HepG2 (cell line): ENCODE measurements around the gene FUOM. TPM values are rescaled to one million over a fixed set of nuclear protein-coding genes. Genes with fewer than 3 reads are reported as not detected.

Experiments
- ADNP ChIP-seq: sonication (generic); formaldehyde crosslinking; IDR thresholded peaks from 2 replicates; pipeline ENCODE4 v1.4.0; 2020; ENCODE audit warnings: missing genetic modification reagents
- CBX1 ChIP-seq: IDR thresholded peaks from one replicate; pipeline ENCODE4 v1.6.1; 2016; ENCODE audit warnings: antibody characterized with exemption, low read depth
- ELF1 ChIP-seq: sonication (generic); formaldehyde crosslinking; IDR thresholded peaks from 2 replicates; pipeline ENCODE4 v1.4.0; 2020; ENCODE audit warnings: missing genetic modification reagents
- FOXK2 ChIP-seq: fragments of 450-650 bp; IDR thresholded peaks from 2 replicates; pipeline ENCODE4 v1.6.1; 2016
- HMGXB3 ChIP-seq: sonication (generic); formaldehyde crosslinking; IDR thresholded peaks from 2 replicates; pipeline ENCODE4 v1.4.0; 2020; ENCODE audit warnings: missing genetic modification reagents, borderline replicate concordance
- MAFK ChIP-seq, 2 experiments: IDR thresholded peaks in 1 of 2; conservative IDR thresholded peaks in 1 of 2; 2 replicates each; pipeline ENCODE4 v1.6.1; 2011; ENCODE audit warnings: improper control_type of control experiment in 2 of 2, low read length in 2 of 2
- NFIB ChIP-seq: sonication (generic); formaldehyde crosslinking; IDR thresholded peaks from 2 replicates; pipeline ENCODE4 v1.9.0; 2021; ENCODE audit warnings: missing genetic modification reagents, mild to moderate bottlenecking, borderline replicate concordance
- RORA ChIP-seq: sonication (generic); formaldehyde crosslinking; IDR thresholded peaks from 2 replicates; pipeline ENCODE4 v1.5.0; 2020; ENCODE audit warnings: mild to moderate bottlenecking, missing genetic modification reagents, moderate library complexity
- TRAFD1 ChIP-seq: sonication (generic); formaldehyde crosslinking; IDR thresholded peaks from 2 replicates; pipeline ENCODE4 v1.5.1; 2020; ENCODE audit warnings: missing genetic modification reagents, mild to moderate bottlenecking, borderline replicate concordance
- ZGPAT ChIP-seq: IDR thresholded peaks from 2 replicates; pipeline ENCODE4 v1.6.1; 2016; ENCODE audit warnings: mild to moderate bottlenecking
- ZMAT3 ChIP-seq: sonication (generic); formaldehyde crosslinking; conservative IDR thresholded peaks from 2 replicates; pipeline ENCODE4 v1.7.0; 2021; ENCODE audit warnings: missing genetic modification reagents
- ZNF274 ChIP-seq: sonication (generic); formaldehyde crosslinking; IDR thresholded peaks from 2 replicates; pipeline ENCODE4 v1.5.1; 2020; ENCODE audit warnings: mild to moderate bottlenecking, missing genetic modification reagents
- ZNF331 ChIP-seq: sonication (generic); formaldehyde crosslinking; IDR thresholded peaks from 2 replicates; pipeline ENCODE4 v1.4.0; 2020; ENCODE audit warnings: missing genetic modification reagents
- ZNF609 ChIP-seq: sonication (generic); formaldehyde crosslinking; IDR thresholded peaks from 2 replicates; pipeline ENCODE4 v1.4.0; 2020; ENCODE audit warnings: mild to moderate bottlenecking, missing genetic modification reagents, borderline replicate concordance
- ZNF713 ChIP-seq: sonication (generic); formaldehyde crosslinking; IDR thresholded peaks from 2 replicates; pipeline ENCODE4 v1.4.0; 2020; ENCODE audit warnings: mild to moderate bottlenecking, missing genetic modification reagents
- ZNF768 ChIP-seq: sonication (generic); formaldehyde crosslinking; IDR thresholded peaks from 2 replicates; pipeline ENCODE4 v1.4.0; 2020; ENCODE audit warnings: missing genetic modification reagents
- ZNF792 ChIP-seq: IDR thresholded peaks from 2 replicates; pipeline ENCODE4 v1.6.1; 2016
- ZSCAN29 ChIP-seq: sonication (generic); formaldehyde crosslinking; conservative IDR thresholded peaks from 2 replicates; pipeline ENCODE4 v1.4.0; 2020; ENCODE audit warnings: mild to moderate bottlenecking, missing genetic modification reagents
- polyA plus RNA-seq, 8 experiments: library from polyadenylated mRNA; depleted of rRNA in 3 of 8; stranded (reverse) in 7 of 8; unstranded in 1 of 8; fragments of >200 nt; fragmentation: Illumina TruSeq in 4 of 8; extraction: Trizol in 4 of 8; gene quantifications; 2 replicates each; pipeline versions ENCODE4 v1.2.1 to v1.2.3, GENCODE V29; 2011 to 2016; ENCODE audit warnings: low read depth in 4 of 8, missing spikeins in 1 of 8, mixed read lengths in 1 of 8; ENCODE audit not compliant: insufficient read depth in 1 of 8
- total RNA-seq, 5 experiments: library from RNA; depleted of rRNA; stranded (reverse); fragments of >200 nt; fragmentation: Illumina TruSeq; extraction: Trizol; gene quantifications; 2 replicates each; pipeline ENCODE4 v1.2.3, GENCODE V29; 2016; ENCODE audit warnings: low read depth in 1 of 5

Gene FUOM
- total and polyA plus RNA-seq, 2 of the 13 experiments (the other 11 are each of a cell fraction or from before 2014, with no cell fraction given): 27.5 to 60.4 TPM

- TF ChIP-seq HMGXB3 (CRISPR knock-in tag) (no peak), ZNF768 (no peak), CBX1 (no peak), ZSCAN29 (no peak), ZNF274 (CRISPR knock-in tag) (peak; percentile 67; the same call in 1 of the 2 replicates), ADNP (CRISPR knock-in tag) (no peak), FOXK2 (no peak), ZNF331 (CRISPR knock-in tag) (peak; percentile 21; the same call in 1 of the 2 replicates), ZNF792 (CRISPR knock-in tag) (no peak), RORA (CRISPR knock-in tag) (no peak), ZGPAT (CRISPR knock-in tag) (peak; percentile 43; the same call in 1 of the 2 replicates), ZNF609 (no peak), TRAFD1 (CRISPR knock-in tag) (no peak), NFIB (CRISPR knock-in tag) (no peak), MAFK (conservative IDR thresholded peaks at IDR 0.05 in 1 of 2, IDR thresholded peaks at IDR 0.05 in 1 of 2; ENCODE audit: low read length in 2 of 2) (no peak), ZMAT3 (CRISPR knock-in tag) (no peak), ELF1 (no peak), ZNF713 (no peak)
Measured at GRCh38 chr10:133347710-133348517, 9.9 kb downstream of the FUOM start (continued).
